K562 (cell line): ENCODE data around the gene ABR. TPM values are rescaled to one million over a fixed set of nuclear protein-coding genes. Genes with fewer than 3 reads are reported as not detected.

Experiments used
- C11orf30 ChIP-seq: fragments of 450-650 bp; IDR thresholded peaks from 2 replicates; pipeline ENCODE4 v1.6.1; 2016; ENCODE audit warnings: low read depth, mild to moderate bottlenecking
- CHD2 ChIP-seq: IDR thresholded peaks from 2 replicates; pipeline ENCODE4 v1.6.1; 2011; ENCODE audit warnings: low read depth, low read length
- CTBP1 ChIP-seq: fragments of 450-650 bp; IDR thresholded peaks from 2 replicates; pipeline ENCODE4 v1.6.1; 2016; ENCODE audit warnings: borderline replicate concordance
- FOXJ3 ChIP-seq: sonication (generic); formaldehyde crosslinking; IDR thresholded peaks from 2 replicates; pipeline ENCODE4 v1.4.0; 2020; ENCODE audit warnings: mild to moderate bottlenecking, missing genetic modification reagents
- L3MBTL2 ChIP-seq: fragments of 450-650 bp; IDR thresholded peaks from 2 replicates; pipeline ENCODE4 v1.6.1; 2016; ENCODE audit warnings: mild to moderate bottlenecking, moderate library complexity
- MAFK ChIP-seq: IDR thresholded peaks from 2 replicates; pipeline ENCODE4 v1.6.1; 2011; ENCODE audit warnings: low read length, improper control_type of control experiment
- NFE2 ChIP-seq: IDR thresholded peaks from 2 replicates; pipeline ENCODE4 v1.6.1; 2014; ENCODE audit warnings: antibody characterized with exemption, low read depth
- POLR2A ChIP-seq: fragments of 450-650 bp; conservative IDR thresholded peaks from 2 replicates; pipeline ENCODE4 v1.6.1; 2016
- SMAD2 ChIP-seq: fragments of 150-350 bp; IDR thresholded peaks from 2 replicates; pipeline ENCODE4 v1.6.1; 2014; ENCODE audit warnings: low read depth, mild to moderate bottlenecking, low read length
- TEAD4 ChIP-seq, 2 experiments: sonication (generic) in 1 of 2; formaldehyde crosslinking in 1 of 2; IDR thresholded peaks; 2 replicates each; pipeline versions ENCODE4 v1.6.1 to v1.8.0; 2012 to 2022; ENCODE audit warnings: borderline replicate concordance in 1 of 2, inconsistent platforms in 1 of 2, low read length in 1 of 2, mild to moderate bottlenecking in 1 of 2, missing genetic modification reagents in 1 of 2
- TGIF2 ChIP-seq: sonication (generic); formaldehyde crosslinking; IDR thresholded peaks from 2 replicates; pipeline ENCODE4 v1.8.1; 2022; ENCODE audit warnings: mild to moderate bottlenecking, missing genetic modification reagents, moderate library complexity
- THRB ChIP-seq: fragments of 450-650 bp; formaldehyde crosslinking; conservative IDR thresholded peaks from 2 replicates; pipeline ENCODE4 v1.4.0; 2022; ENCODE audit warnings: mild to moderate bottlenecking, missing genetic modification characterization
- XRCC3 ChIP-seq: fragments of 450-650 bp; IDR thresholded peaks from 2 replicates; pipeline ENCODE4 v1.6.1; 2017; ENCODE audit warnings: mild to moderate bottlenecking, moderate library complexity
- ZFP36 ChIP-seq: fragments of 150-350 bp; IDR thresholded peaks from 2 replicates; pipeline ENCODE4 v1.6.1; 2018; ENCODE audit warnings: low read length, low read depth; ENCODE audit not compliant: partially characterized antibody
- ZNF184 ChIP-seq: sonication (generic); formaldehyde crosslinking; IDR thresholded peaks from 2 replicates; pipeline ENCODE4 v1.5.0; 2020; ENCODE audit warnings: missing genetic modification reagents
- ZNF445 ChIP-seq: fragments of 250-450 bp; sonication (Bioruptor Pico); IDR thresholded peaks from 2 replicates; pipeline ENCODE4 v1.4.0; 2020; ENCODE audit warnings: low read depth, mild to moderate bottlenecking, moderate library complexity
- ZNF551 ChIP-seq: fragments of 250-450 bp; sonication (Bioruptor Pico); IDR thresholded peaks from 2 replicates; pipeline ENCODE4 v1.5.0; 2021; ENCODE audit warnings: mild to moderate bottlenecking, moderate library complexity
- polyA plus RNA-seq, 8 experiments: library from polyadenylated mRNA; depleted of rRNA in 4 of 8; stranded (reverse) in 5 of 8; unstranded in 3 of 8; fragments of >200 nt; fragmentation: Nextera tagmentation in 2 of 8; fragmentation: Illumina TruSeq in 1 of 8; extraction: Ambion mirVana in 2 of 8; extraction: Trizol in 1 of 8; gene quantifications; 2 replicates each; pipeline versions ENCODE4 v1.2.1 to v1.2.3, GENCODE V29; 2011 to 2014; ENCODE audit warnings: inconsistent platforms in 1 of 8, missing spikeins in 1 of 8
- total RNA-seq, 7 experiments: library from RNA; depleted of rRNA in 6 of 7; stranded (reverse); fragments of >200 nt in 6 of 7; fragmentation: Illumina TruSeq in 2 of 7; extraction: Trizol in 2 of 7; gene quantifications; 2 replicates each; pipeline versions ENCODE4 v1.2.1 to v1.2.3, GENCODE V29; 2011 to 2021; ENCODE audit warnings: low replicate concordance in 1 of 7
- TF ChIP-seq, protein P1 (sequence below): fragments of 150-350 bp; IDR thresholded peaks from 2 replicates; pipeline ENCODE4 v1.6.1; 2014; ENCODE audit warnings: low read depth, mild to moderate bottlenecking, low read length, borderline replicate concordance
- TF ChIP-seq, protein P2 (sequence below), 2 experiments: IDR thresholded peaks in 1 of 2; conservative IDR thresholded peaks in 1 of 2; 2 replicates each; pipeline ENCODE4 v1.6.1; 2016; ENCODE audit warnings: low read depth in 2 of 2, mild to moderate bottlenecking in 1 of 2, missing compliant biosample characterization in 1 of 2, missing genetic modification characterization in 1 of 2, moderate library complexity in 1 of 2
- TF ChIP-seq, protein P3 (sequence below): fragments of 450-650 bp; IDR thresholded peaks from 2 replicates; pipeline ENCODE4 v1.6.1; 2017; ENCODE audit warnings: mild to moderate bottlenecking, moderate library complexity

Gene ABR
- total and polyA plus RNA-seq, 9 of the 15 experiments (the other 6 are each of a cell fraction or from before 2014, with no cell fraction given), result 0.07 to 1.6 (median 0.37) TPM; not detected in 1

- TF ChIP-seq, protein P1, sequence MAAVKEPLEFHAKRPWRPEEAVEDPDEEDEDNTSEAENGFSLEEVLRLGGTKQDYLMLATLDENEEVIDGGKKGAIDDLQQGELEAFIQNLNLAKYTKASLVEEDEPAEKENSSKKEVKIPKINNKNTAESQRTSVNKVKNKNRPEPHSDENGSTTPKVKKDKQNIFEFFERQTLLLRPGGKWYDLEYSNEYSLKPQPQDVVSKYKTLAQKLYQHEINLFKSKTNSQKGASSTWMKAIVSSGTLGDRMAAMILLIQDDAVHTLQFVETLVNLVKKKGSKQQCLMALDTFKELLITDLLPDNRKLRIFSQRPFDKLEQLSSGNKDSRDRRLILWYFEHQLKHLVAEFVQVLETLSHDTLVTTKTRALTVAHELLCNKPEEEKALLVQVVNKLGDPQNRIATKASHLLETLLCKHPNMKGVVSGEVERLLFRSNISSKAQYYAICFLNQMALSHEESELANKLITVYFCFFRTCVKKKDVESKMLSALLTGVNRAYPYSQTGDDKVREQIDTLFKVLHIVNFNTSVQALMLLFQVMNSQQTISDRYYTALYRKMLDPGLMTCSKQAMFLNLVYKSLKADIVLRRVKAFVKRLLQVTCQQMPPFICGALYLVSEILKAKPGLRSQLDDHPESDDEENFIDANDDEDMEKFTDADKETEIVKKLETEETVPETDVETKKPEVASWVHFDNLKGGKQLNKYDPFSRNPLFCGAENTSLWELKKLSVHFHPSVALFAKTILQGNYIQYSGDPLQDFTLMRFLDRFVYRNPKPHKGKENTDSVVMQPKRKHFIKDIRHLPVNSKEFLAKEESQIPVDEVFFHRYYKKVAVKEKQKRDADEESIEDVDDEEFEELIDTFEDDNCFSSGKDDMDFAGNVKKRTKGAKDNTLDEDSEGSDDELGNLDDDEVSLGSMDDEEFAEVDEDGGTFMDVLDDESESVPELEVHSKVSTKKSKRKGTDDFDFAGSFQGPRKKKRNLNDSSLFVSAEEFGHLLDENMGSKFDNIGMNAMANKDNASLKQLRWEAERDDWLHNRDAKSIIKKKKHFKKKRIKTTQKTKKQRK, result no peak
- TF ChIP-seq CHD2 (peak; percentile 89), SMAD2 (no peak), L3MBTL2 (peak; percentile 100), C11orf30 (peak; percentile 99), FOXJ3 (CRISPR knock-in tag) (no peak), ZNF445 (CRISPR knock-in tag) (no peak), TGIF2 (CRISPR knock-in tag) (no peak), NFE2 (0 out of 2 replicates have a peak, but pooled peaks have one; percentile 14), THRB (CRISPR knock-in tag) (0 out of 2 replicates have a peak, but pooled peaks have one; percentile 23), CTBP1 (peak; percentile 90), POLR2A (peak; percentile 90), ZNF551 (CRISPR knock-in tag) (no peak), TEAD4 (IDR thresholded peaks at IDR 0.05; ENCODE audit: low read length) (peak; percentile 43; the same call in 1 of the 2 replicates), TEAD4 (CRISPR knock-in tag; IDR thresholded peaks at IDR 0.05; ENCODE audit: borderline replicate concordance) (no peak), ZFP36 (no peak), ZNF184 (CRISPR knock-in tag) (no peak), XRCC3 (no peak), MAFK (no peak)
- TF ChIP-seq, protein P2, sequence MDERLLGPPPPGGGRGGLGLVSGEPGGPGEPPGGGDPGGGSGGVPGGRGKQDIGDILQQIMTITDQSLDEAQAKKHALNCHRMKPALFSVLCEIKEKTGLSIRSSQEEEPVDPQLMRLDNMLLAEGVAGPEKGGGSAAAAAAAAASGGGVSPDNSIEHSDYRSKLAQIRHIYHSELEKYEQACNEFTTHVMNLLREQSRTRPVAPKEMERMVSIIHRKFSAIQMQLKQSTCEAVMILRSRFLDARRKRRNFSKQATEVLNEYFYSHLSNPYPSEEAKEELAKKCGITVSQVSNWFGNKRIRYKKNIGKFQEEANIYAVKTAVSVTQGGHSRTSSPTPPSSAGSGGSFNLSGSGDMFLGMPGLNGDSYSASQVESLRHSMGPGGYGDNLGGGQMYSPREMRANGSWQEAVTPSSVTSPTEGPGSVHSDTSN (CRISPR knock-in tag; IDR thresholded peaks at IDR 0.05; ENCODE audit: low read depth), result no peak
- TF ChIP-seq, protein P2 (tag; conservative IDR thresholded peaks at IDR 0.05; ENCODE audit: low read depth), result peak; percentile 12; the same call in 1 of the 2 replicates
- TF ChIP-seq, protein P3, sequence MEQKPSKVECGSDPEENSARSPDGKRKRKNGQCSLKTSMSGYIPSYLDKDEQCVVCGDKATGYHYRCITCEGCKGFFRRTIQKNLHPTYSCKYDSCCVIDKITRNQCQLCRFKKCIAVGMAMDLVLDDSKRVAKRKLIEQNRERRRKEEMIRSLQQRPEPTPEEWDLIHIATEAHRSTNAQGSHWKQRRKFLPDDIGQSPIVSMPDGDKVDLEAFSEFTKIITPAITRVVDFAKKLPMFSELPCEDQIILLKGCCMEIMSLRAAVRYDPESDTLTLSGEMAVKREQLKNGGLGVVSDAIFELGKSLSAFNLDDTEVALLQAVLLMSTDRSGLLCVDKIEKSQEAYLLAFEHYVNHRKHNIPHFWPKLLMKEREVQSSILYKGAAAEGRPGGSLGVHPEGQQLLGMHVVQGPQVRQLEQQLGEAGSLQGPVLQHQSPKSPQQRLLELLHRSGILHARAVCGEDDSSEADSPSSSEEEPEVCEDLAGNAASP, result no peak
Observed at GRCh38 chr17:996554-997344, 183.0 kb downstream of the ABR start, which contains the start of gene TIMM22 (continued).
